OCI-LY3 (cell line): ENCODE results near the gene EML4.
"Not testable (repeated sequence)": the region's sequence is repeated elsewhere in the genome, so short reads cannot be mapped to it uniquely, and the experiment has no call there.

Source experiments
- H2AFZ ChIP-seq: fragments of 200-600, 300-600 bp; shearing (Covaris generic); 2 replicates; pipeline ENCODE4 v1.6.0; 2014; ENCODE audit warnings: antibody characterized with exemption, low read depth, low read length
- H3K27ac ChIP-seq: fragments of 200-600, 300-600 bp; sonication (generic); 2 replicates; pipeline ENCODE4 v1.5.1; 2014; ENCODE audit warnings: mild to moderate bottlenecking, low read length, moderate library complexity, mixed read lengths
- H3K27me3 ChIP-seq: fragments of 200-600, 300-600 bp; sonication (generic); 2 replicates; pipeline ENCODE4 v1.6.1; 2014; ENCODE audit warnings: low read depth, low read length, mixed read lengths
- H3K36me3 ChIP-seq: fragments of 200-600, 300-600 bp; sonication (generic); replicated peaks from 2 replicates; pipeline ENCODE3; 2014; ENCODE audit warnings: low read depth, low read length, mixed read lengths
- H3K4me1 ChIP-seq: fragments of 300-600, 200-600 bp; sonication (generic); 2 replicates; pipeline ENCODE4 v1.6.1; 2014; ENCODE audit warnings: low read length, mixed read lengths
- H3K4me2 ChIP-seq: fragments of 200-600, 300-600 bp; sonication (generic); 2 replicates; pipeline ENCODE4 v1.6.1; 2014; ENCODE audit warnings: low read length, mixed read lengths
- H3K4me3 ChIP-seq: fragments of 300-600, 200-600 bp; sonication (generic); 2 replicates; pipeline ENCODE4 v1.5.1; 2014; ENCODE audit warnings: antibody characterized with exemption, mild to moderate bottlenecking, low read length, moderate library complexity
- H3K79me2 ChIP-seq: fragments of 300-600, 200-600 bp; shearing (Covaris generic); 2 replicates; pipeline ENCODE4 v1.6.1; 2014; ENCODE audit warnings: mild to moderate bottlenecking, low read length, mixed read lengths
- H3K9ac ChIP-seq: fragments of 300-600, 200-600 bp; shearing (Covaris generic); 2 replicates; pipeline ENCODE4 v1.6.0; 2014; ENCODE audit warnings: mild to moderate bottlenecking, low read length, moderate library complexity
- H3K9me3 ChIP-seq: fragments of 200-600, 300-600 bp; shearing (Covaris generic); 2 replicates; pipeline ENCODE4 v1.6.1; 2014; ENCODE audit warnings: low read length, mixed read lengths; ENCODE audit not compliant: insufficient read depth
- H4K20me1 ChIP-seq: fragments of 200-600, 300-600 bp; sonication (generic); 2 replicates; pipeline ENCODE4 v1.6.1; 2016; ENCODE audit warnings: low read length, mixed read lengths; ENCODE audit not compliant: insufficient read depth
- CTCF ChIP-seq: fragments of 200-600, 300-600 bp; sonication (generic); IDR thresholded peaks from 2 replicates; pipeline ENCODE4 v1.5.1; 2014; ENCODE audit warnings: antibody characterized with exemption, low read length, low read depth
- EZH2phosphoT487 ChIP-seq: fragments of 200-600 bp; shearing (Covaris generic); IDR thresholded peaks from 2 replicates; pipeline ENCODE4 v1.6.1; 2018; ENCODE audit warnings: antibody characterized with exemption, mixed run types, low read depth

The EML4 gene

GRCh38 chr2:42132966-42133641 is 36.0 kb upstream of the EML4 start:
- no peaks in the 10 kb centered on the region for H3K79me2 ChIP-seq
- H4K20me1 ChIP-seq: no peaks in the 10 kb centered on the region
- no peak overlapping the region for H3K27ac ChIP-seq
- H3K9ac ChIP-seq: 0 out of 2 replicates have a peak overlapping the region, but pooled peaks have one; percentile 8
- H3K4me2 ChIP-seq: peak overlapping the region; percentile 89
- TF ChIP-seq CTCF (no peak), EZH2phosphoT487 (no peak)
- no peaks in the 10 kb centered on the region for H3K36me3 ChIP-seq
- no peaks in the 10 kb centered on the region for H3K9me3 ChIP-seq
- H3K27me3 ChIP-seq: peaks cover 33% of the 10 kb centered on the region
- H3K4me1 ChIP-seq: peaks cover 56% of the 10 kb centered on the region
- H3K4me3 ChIP-seq: peak overlapping the region; percentile 68
- peak overlapping the region; percentile 59 for H2AFZ ChIP-seq

DNA sequence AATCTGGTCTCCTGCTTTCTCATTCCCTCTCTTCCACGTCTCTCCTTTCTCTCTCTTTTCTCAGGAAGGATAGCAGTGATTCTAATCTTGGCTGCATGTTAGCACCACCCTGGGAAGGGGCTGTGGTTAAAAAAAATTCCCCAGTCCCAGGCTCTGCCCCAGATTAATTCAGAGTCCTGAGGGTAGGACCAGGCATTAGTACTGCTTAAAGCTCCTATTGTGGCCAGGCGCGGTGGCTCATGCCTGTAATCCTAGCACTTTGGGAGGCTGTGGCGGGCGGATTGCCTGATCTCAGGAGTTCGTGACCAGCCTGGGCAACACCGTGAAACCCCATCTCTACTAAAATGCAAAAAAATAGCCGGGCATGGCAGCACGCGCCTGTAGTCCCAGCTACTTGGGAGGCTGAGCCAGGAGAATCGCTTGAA is 35.4 kb upstream of the EML4 start:
- no peak overlapping the region for H3K9ac ChIP-seq
- peaks cover 49% of the 10 kb centered on the region for H3K4me1 ChIP-seq
- peaks cover 26% of the 10 kb centered on the region for H3K27me3 ChIP-seq
- no peaks in the 10 kb centered on the region for H4K20me1 ChIP-seq
- H3K4me2 ChIP-seq: peak overlapping the region; percentile 89
- no peak for TF ChIP-seq EZH2phosphoT487
- no peak for TF ChIP-seq CTCF
- H3K79me2 ChIP-seq: no peaks in the 10 kb centered on the region
- H3K27ac ChIP-seq: no peak overlapping the region
- H3K4me3 ChIP-seq: peak overlapping the region; percentile 68
- H2AFZ ChIP-seq: no peak overlapping the region
- no peaks in the 10 kb centered on the region for H3K9me3 ChIP-seq
- H3K36me3 ChIP-seq: no peaks in the 10 kb centered on the region

GRCh38 chr2:42134401-42134932 is 34.7 kb upstream of the EML4 start:
- peaks cover 42% of the 10 kb centered on the region for H3K4me1 ChIP-seq

GRCh38 chr2:42135381-42136312 is 33.5 kb upstream of the EML4 start:
- H3K27me3 ChIP-seq: peaks cover 18% of the 10 kb centered on the region
- H3K4me1 ChIP-seq: peaks cover 33% of the 10 kb centered on the region
- no peak overlapping the region for H3K27ac ChIP-seq
- no peak overlapping the region for H2AFZ ChIP-seq
- H4K20me1 ChIP-seq: no peaks in the 10 kb centered on the region
- no peak overlapping the region for H3K9ac ChIP-seq
- H3K36me3 ChIP-seq: no peaks in the 10 kb centered on the region
- H3K4me2 ChIP-seq: peak overlapping the region; percentile 21
- no peaks in the 10 kb centered on the region for H3K9me3 ChIP-seq
- H3K79me2 ChIP-seq: no peaks in the 10 kb centered on the region
- no peak overlapping the region for H3K4me3 ChIP-seq
- TF ChIP-seq CTCF (no peak), EZH2phosphoT487 (no peak)

More at GRCh38 chr2:42134401-42134932, 34.7 kb upstream of the EML4 start:
- H3K27ac ChIP-seq, H3K9ac ChIP-seq, H3K79me2 ChIP-seq, H3K36me3 ChIP-seq, H4K20me1 ChIP-seq, H2AFZ ChIP-seq, H3K4me3 ChIP-seq, H3K4me2 ChIP-seq, H3K9me3 ChIP-seq: not testable (repeated sequence)
- H3K27me3 ChIP-seq: peaks cover 23% of the 10 kb centered on the region
